Ascending aorta (tissue), 2 donors: Measurements from ENCODE around the gene SPEF2. TPM values are rescaled to one million over a fixed set of nuclear protein-coding genes. Genes with fewer than 3 reads are reported as not detected.

Experiments used
- DNase-seq, 2 donors: peaks; one replicate each; pipeline ENCODE4 v3.0.0-alpha.2; 2019; ENCODE audit warnings: low spot score in 2 of 2
- H3K27ac ChIP-seq, 2 donors: fragments of 200-600 bp; sonication (generic); one replicate each; pipeline ENCODE4 v1.5.1; 2016 to 2017; ENCODE audit warnings: mild to moderate bottlenecking in 1 of 2
- H3K27me3 ChIP-seq: fragments of 200-600 bp; sonication (generic); one replicate; pipeline ENCODE4 v1.5.1; 2017
- H3K36me3 ChIP-seq, 2 donors: fragments of 200-600 bp; sonication (generic); one replicate each; pipeline ENCODE4 v1.5.1; 2016
- H3K4me1 ChIP-seq, 2 donors: fragments of 200-600 bp; sonication (generic); one replicate each; pipeline ENCODE4 v1.5.1; 2016 to 2017; ENCODE audit warnings: mild to moderate bottlenecking in 1 of 2
- H3K4me3 ChIP-seq, 2 donors: fragments of 200-600 bp; sonication (generic); one replicate each; pipeline ENCODE4 v1.5.1; 2016 to 2017; ENCODE audit warnings: mild to moderate bottlenecking in 1 of 2
- H3K9me3 ChIP-seq, 2 donors: fragments of 200-600 bp; sonication (generic); one replicate each; pipeline ENCODE4 v1.5.1; 2016
- CTCF ChIP-seq, 3 experiments: fragments of 200-600 bp in 2 of 3; fragments of 450-650 bp in 1 of 3; sonication (generic) in 2 of 3; IDR thresholded peaks; one replicate each; pipeline ENCODE4 v1.5.1; 2016 to 2019; ENCODE audit warnings: antibody characterized with exemption in 3 of 3, mild to moderate bottlenecking in 1 of 3, moderate library complexity in 1 of 3
- intact Hi-C: fragments of 100-400 bp; cut with DNase I; formaldehyde crosslinking; loops from one replicate; pipeline ENCODE4 v1.15.1; 2023
- total RNA-seq: library from RNA; depleted of rRNA; stranded (reverse); fragments of >200 nt; gene quantifications from one replicate; pipeline ENCODE4 v1.1.0, GENCODE V29; 2016

Gene SPEF2
- total RNA-seq, 1 donor from 2014 or later = 0.32 TPM

- DNase-seq = no peak
- intact Hi-C loops = no loop called here
- TF ChIP-seq CTCF (IDR thresholded peaks at IDR 0.05) = no peak
- no peak overlapping the region for H3K4me3 ChIP-seq
- H3K9me3 ChIP-seq = no peaks in the 10 kb centered on the region
- H3K36me3 ChIP-seq = no peaks in the 10 kb centered on the region
- peaks cover 0 to 6% of the 10 kb centered on the region in 2 donors for H3K4me1 ChIP-seq
- H3K27ac ChIP-seq = no peak overlapping the region
- no peaks in the 10 kb centered on the region for H3K27me3 ChIP-seq
These were observed 5.3 kb downstream of the SPEF2 start for GRCh38 chr5:35622974-35623373.

GRCh38 chr5:35623991-35624390 is 6.3 kb downstream of the SPEF2 start:
- Histone ChIP-seq H3K9me3 (no peaks in the 10 kb centered on the region), H3K4me1 (no peaks in the 10 kb centered on the region), H3K36me3 (no peaks in the 10 kb centered on the region), H3K27me3 (no peaks in the 10 kb centered on the region), H3K27ac (no peak overlapping the region), H3K4me3 (no peak overlapping the region)
- intact Hi-C loops = no loop called here
- no peak for TF ChIP-seq CTCF (IDR thresholded peaks at IDR 0.05)
- no peak for DNase-seq

- intact Hi-C loops = no loop called here
- Histone ChIP-seq H3K27ac (no peak overlapping the region), H3K4me3 (no peak overlapping the region)
These were observed 8.4 kb downstream of the SPEF2 start for GRCh38 chr5:35626108-35626507.

GRCh38 chr5:35626553-35626952 is 8.9 kb downstream of the SPEF2 start:
- Histone ChIP-seq H3K9me3 (no peaks in the 10 kb centered on the region), H3K4me1 (no peaks in the 10 kb centered on the region), H3K27me3 (no peaks in the 10 kb centered on the region), H3K4me3 (no peak overlapping the region), H3K36me3 (peaks cover 4 to 11% of the 10 kb centered on the region in 2 donors), H3K27ac (no peak overlapping the region)
- intact Hi-C loops = no loop called here
- DNase-seq = no peak
- TF ChIP-seq CTCF (IDR thresholded peaks at IDR 0.05) = no peak

More at GRCh38 chr5:35626108-35626507, 8.4 kb downstream of the SPEF2 start:
- Histone ChIP-seq H3K4me1 (no peaks in the 10 kb centered on the region), H3K36me3 (peaks cover 4 to 11% of the 10 kb centered on the region in 2 donors), H3K9me3 (no peaks in the 10 kb centered on the region), H3K27me3 (no peaks in the 10 kb centered on the region)
- no peak for TF ChIP-seq CTCF (IDR thresholded peaks at IDR 0.05)
- no peak for DNase-seq

- no peak for TF ChIP-seq CTCF (IDR thresholded peaks at IDR 0.05)
- Histone ChIP-seq H3K4me1 (no peaks in the 10 kb centered on the region), H3K4me3 (no peak overlapping the region), H3K9me3 (peaks cover 0 to 25% of the 10 kb centered on the region in 2 donors), H3K27ac (no peak overlapping the region), H3K27me3 (no peaks in the 10 kb centered on the region), H3K36me3 (peaks cover 8 to 20% of the 10 kb centered on the region in 2 donors)
- no peak for DNase-seq
- intact Hi-C loops = no loop called here
These were observed 16.7 kb downstream of the SPEF2 start for GRCh38 chr5:35634326-35634725.

GRCh38 chr5:35640623-35641022 is 23.0 kb downstream of the SPEF2 start:
- Histone ChIP-seq H3K9me3 (peaks cover 0 to under 1% of the 10 kb centered on the region in 2 donors), H3K4me1 (no peaks in the 10 kb centered on the region), H3K27ac (no peak overlapping the region), H3K27me3 (no peaks in the 10 kb centered on the region), H3K4me3 (no peak overlapping the region), H3K36me3 (no peaks in the 10 kb centered on the region)
- TF ChIP-seq CTCF (IDR thresholded peaks at IDR 0.05) = no peak
- intact Hi-C loops = no loop called here
- DNase-seq = no peak
